ENCODE data around the gene CHCHD6. TPM values are rescaled to one million over a fixed set of nuclear protein-coding genes. Genes with fewer than 3 reads are reported as not detected.
A peak's percentile ranks its signal among the peaks of the same experiment; 100 is the strongest.

Gene CHCHD6
- total and polyA plus RNA-seq, 12 donors = 5.2 to 27.0 (median 10.2) TPM

DNA sequence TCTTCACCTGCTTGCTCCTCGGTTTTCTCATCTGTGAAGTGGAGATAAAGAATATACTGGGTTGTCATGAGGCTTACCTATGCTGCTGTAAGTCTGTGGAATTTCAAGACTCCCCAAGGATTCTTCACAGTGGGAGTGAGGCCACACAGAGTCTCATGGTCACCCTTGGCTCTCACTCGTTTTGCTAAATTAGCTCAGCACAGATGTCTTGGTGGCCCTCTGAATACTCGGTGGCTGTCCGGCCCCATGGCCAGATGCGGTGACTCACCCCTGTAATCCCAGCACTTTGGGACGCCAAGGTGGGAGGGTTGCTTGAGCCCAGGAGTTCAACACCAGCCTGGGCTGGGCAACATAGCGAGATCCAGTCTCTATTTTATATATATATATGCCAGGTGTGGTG lies 5.0 kb upstream of the CHCHD6 start:
- Histone ChIP-seq H3K9me3 (peaks cover 0 to 5% (median 0%) of the 10 kb centered on the region in 11 donors), H3K4me3 (no peak overlapping the region), H3K27me3 (peaks cover 0 to 52% (median 18%) of the 10 kb centered on the region in 7 donors), H3K36me3 (no peaks in the 10 kb centered on the region), H3K27ac (no peak overlapping the region), H3K4me1 (peaks cover 0 to 6% (median 5%) of the 10 kb centered on the region in 9 donors)
- WGBS, 2 donors = 80 to 81% methylated on average over 7 of the region's 7 CpGs
- no peak for ATAC-seq
- intact Hi-C loops (cut with DNase I) = no loop called here
- no peak for DNase-seq
- TF ChIP-seq, protein P1, sequence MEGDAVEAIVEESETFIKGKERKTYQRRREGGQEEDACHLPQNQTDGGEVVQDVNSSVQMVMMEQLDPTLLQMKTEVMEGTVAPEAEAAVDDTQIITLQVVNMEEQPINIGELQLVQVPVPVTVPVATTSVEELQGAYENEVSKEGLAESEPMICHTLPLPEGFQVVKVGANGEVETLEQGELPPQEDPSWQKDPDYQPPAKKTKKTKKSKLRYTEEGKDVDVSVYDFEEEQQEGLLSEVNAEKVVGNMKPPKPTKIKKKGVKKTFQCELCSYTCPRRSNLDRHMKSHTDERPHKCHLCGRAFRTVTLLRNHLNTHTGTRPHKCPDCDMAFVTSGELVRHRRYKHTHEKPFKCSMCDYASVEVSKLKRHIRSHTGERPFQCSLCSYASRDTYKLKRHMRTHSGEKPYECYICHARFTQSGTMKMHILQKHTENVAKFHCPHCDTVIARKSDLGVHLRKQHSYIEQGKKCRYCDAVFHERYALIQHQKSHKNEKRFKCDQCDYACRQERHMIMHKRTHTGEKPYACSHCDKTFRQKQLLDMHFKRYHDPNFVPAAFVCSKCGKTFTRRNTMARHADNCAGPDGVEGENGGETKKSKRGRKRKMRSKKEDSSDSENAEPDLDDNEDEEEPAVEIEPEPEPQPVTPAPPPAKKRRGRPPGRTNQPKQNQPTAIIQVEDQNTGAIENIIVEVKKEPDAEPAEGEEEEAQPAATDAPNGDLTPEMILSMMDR (IDR thresholded peaks at IDR 0.05) = no peak

DNA sequence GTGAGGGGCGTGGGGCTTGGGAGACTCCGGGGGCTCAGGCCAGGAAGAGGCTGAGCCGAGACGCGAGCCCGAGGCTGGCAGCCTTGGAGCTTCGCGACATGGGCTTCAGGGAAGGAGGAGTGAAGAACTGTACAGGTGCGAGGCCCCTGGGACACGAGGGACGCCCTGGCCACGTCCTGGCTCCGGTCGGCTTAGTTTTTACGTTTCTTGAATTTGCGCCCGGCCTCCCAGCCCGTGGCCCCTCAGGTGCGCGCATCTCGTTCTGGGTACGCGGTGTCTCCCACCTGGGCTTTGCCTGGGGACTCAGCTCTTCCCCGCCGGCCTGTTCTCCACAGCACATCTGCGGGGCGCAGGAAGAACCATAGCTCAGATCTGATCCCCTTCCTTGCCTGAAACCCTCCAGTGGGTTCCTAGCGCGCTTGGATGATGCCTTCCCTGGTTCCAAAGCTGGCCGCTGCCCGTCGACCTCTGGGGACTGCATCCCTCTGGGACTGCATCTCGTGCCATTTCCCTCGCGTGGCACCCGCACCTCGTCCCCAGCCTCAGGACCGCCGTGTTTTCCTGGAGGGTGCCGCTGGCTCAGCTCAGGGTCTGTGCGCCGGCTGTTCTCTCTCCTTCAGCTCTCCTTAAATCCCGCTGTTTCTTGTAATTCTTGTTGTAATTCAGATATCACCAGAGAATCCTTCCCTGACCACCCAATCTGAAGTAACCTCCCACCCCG lies 614 bp downstream of the CHCHD6 start:
- peak in 1 of 8 donors; percentile 35 for ATAC-seq
- H3K36me3 ChIP-seq = no peaks in the 10 kb centered on the region
- peaks cover 0 to 30% (median 9%) of the 10 kb centered on the region in 7 donors for H3K27me3 ChIP-seq
- peak overlapping the region in 8 of 10 donors; percentile 5 to 60 (median 36) for H3K27ac ChIP-seq
- TF ChIP-seq, protein P1 (IDR thresholded peaks at IDR 0.05) = no peak
- intact Hi-C loops (cut with DNase I) = loop anchor here in 1 of 10 donors (5.0 kb wide), 1 partner anchor 283 kb away; no protein-coding TSS in a partner anchor
- H3K4me1 ChIP-seq = peaks cover 0 to 16% (median 14%) of the 10 kb centered on the region in 9 donors
- H3K9me3 ChIP-seq = peaks cover 0 to 5% (median 0%) of the 10 kb centered on the region in 11 donors
- 8 to 10% methylated on average over 42 to 44 of the region's 44 CpGs for WGBS, 2 donors
- peak overlapping the region; percentile 55 to 96 (median 79) for H3K4me3 ChIP-seq
- DNase-seq = no peak

DNA sequence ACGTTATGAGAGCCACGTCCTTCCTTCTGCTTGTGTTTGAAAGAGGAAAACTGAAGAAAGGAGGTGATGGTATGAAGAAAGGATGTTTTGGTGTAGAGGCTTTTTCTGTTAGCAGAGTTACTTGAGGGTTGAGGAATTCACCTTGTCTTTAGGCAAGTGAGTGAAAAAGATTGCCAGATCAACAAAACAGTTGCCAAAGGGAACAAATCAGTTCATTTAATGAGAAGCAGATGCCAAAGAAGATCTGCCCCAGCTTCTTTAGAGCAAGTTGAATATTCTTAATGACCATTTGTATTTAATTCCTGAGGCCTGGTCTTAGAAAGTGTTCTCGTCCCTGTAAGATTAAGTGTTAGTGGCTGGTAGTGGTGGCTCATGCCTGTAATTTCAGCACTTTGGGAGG lies 2.6 kb downstream of the CHCHD6 start:
- no peaks in the 10 kb centered on the region for H3K36me3 ChIP-seq
- no peaks in the 10 kb centered on the region for H3K9me3 ChIP-seq
- peaks cover 0 to 16% (median 14%) of the 10 kb centered on the region in 9 donors for H3K4me1 ChIP-seq
- TF ChIP-seq, protein P1 (IDR thresholded peaks at IDR 0.05) = no peak
- no peak overlapping the region for H3K27ac ChIP-seq
- intact Hi-C loops (cut with DNase I) = no loop called here
- ATAC-seq = no peak
- DNase-seq = no peak
- WGBS, 2 donors = 87 to 89% methylated on average over 3 of the region's 3 CpGs
- peaks cover 0 to 10% (median 0%) of the 10 kb centered on the region in 7 donors for H3K27me3 ChIP-seq
- no peak overlapping the region for H3K4me3 ChIP-seq

DNA sequence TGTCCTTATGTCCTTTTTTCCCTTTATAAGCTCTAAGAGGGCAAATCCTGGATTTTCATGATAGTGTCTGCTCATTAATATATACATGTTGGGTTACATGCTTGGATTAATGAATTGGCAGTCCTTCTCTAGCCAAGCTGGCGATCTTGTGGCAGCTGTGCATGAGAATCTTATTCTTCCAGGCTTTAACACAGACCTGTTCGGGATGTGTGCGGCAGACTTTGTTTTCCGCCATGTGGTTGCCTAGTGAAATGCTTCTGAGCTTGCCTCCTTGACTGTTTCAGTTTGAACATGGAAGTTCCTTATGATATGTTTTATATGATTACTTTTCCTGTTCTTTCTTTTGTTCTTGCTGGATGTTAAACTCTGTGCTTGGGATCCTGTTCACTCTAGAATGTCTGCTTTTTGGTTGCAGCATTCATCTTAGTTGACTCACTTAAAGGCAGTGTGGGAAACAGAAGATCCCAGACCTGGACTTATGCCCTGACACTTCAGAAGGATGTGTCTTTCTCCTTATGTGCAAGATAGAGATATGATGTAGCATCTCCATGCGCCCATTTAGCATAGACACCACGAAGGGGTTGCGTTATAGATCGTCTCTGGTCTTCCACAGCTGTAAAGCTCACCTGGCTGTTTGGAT lies 7.2 kb downstream of the CHCHD6 start:
- ATAC-seq = no peak
- Histone ChIP-seq H3K36me3 (no peaks in the 10 kb centered on the region), H3K27ac (no peak overlapping the region), H3K9me3 (no peaks in the 10 kb centered on the region), H3K4me1 (no peaks in the 10 kb centered on the region), H3K4me3 (no peak overlapping the region), H3K27me3 (no peaks in the 10 kb centered on the region)
- intact Hi-C loops (cut with DNase I) = no loop called here
- DNase-seq = no peak
- TF ChIP-seq, protein P1 (IDR thresholded peaks at IDR 0.05) = no peak
- WGBS, 2 donors = 96 to 97% methylated on average over 8 of the region's 8 CpGs

Measured in heart right ventricle (tissue), 16 donors.